HEK293 (cell line): ENCODE data around the gene NUP153.

Experiments used
- ATF2 ChIP-seq: fragments of 450-650 bp; formaldehyde crosslinking; IDR thresholded peaks from 2 replicates; pipeline ENCODE4 v1.5.1; 2016; ENCODE audit warnings: missing biosample characterization, missing genetic modification characterization, low read depth
- GLI4 ChIP-seq: fragments of 450-650 bp; formaldehyde crosslinking; IDR thresholded peaks from 2 replicates; pipeline ENCODE4 v1.5.1; 2016; ENCODE audit warnings: missing biosample characterization, missing genetic modification characterization
- HIC1 ChIP-seq: fragments of 450-650 bp; formaldehyde crosslinking; IDR thresholded peaks from 2 replicates; pipeline ENCODE4 v1.5.1; 2016; ENCODE audit warnings: missing biosample characterization, missing genetic modification characterization
- SALL2 ChIP-seq: fragments of 450-650 bp; formaldehyde crosslinking; IDR thresholded peaks from 2 replicates; pipeline ENCODE4 v1.5.0; 2017; ENCODE audit warnings: missing biosample characterization, mild to moderate bottlenecking, missing genetic modification characterization, borderline replicate concordance
- SP2 ChIP-seq: fragments of 450-650 bp; formaldehyde crosslinking; IDR thresholded peaks from 2 replicates; pipeline ENCODE4 v1.5.1; 2016; ENCODE audit warnings: missing biosample characterization, missing genetic modification characterization
- ZBTB21 ChIP-seq: fragments of 450-650 bp; formaldehyde crosslinking; IDR thresholded peaks from 2 replicates; pipeline ENCODE4 v1.5.1; 2017; ENCODE audit warnings: missing biosample characterization, missing genetic modification characterization
- ZBTB44 ChIP-seq: fragments of 450-650 bp; IDR thresholded peaks from 2 replicates; pipeline ENCODE4 v1.5.1; 2018; ENCODE audit warnings: missing biosample characterization, mild to moderate bottlenecking, missing genetic modification characterization
- ZNF274 ChIP-seq, 2 experiments: fragments of 200-500 bp in 1 of 2; fragments of 450-650 bp in 1 of 2; sonication (Bioruptor generic) in 1 of 2; formaldehyde crosslinking in 1 of 2; IDR thresholded peaks; 2 replicates each; pipeline versions ENCODE4 v1.5.1 to v1.6.1; 2014 to 2016; ENCODE audit warnings: borderline replicate concordance in 1 of 2, inconsistent platforms in 1 of 2, low read length in 1 of 2, missing biosample characterization in 1 of 2, missing genetic modification characterization in 1 of 2
- TF ChIP-seq, protein P1 (sequence below): fragments of 450-650 bp; formaldehyde crosslinking; IDR thresholded peaks from 2 replicates; pipeline ENCODE4 v1.5.1; 2016; ENCODE audit warnings: missing biosample characterization, missing genetic modification characterization
- TF ChIP-seq, protein P2 (sequence below): fragments of 450-650 bp; formaldehyde crosslinking; IDR thresholded peaks from 2 replicates; pipeline ENCODE4 v1.5.1; 2016; ENCODE audit warnings: missing biosample characterization, missing genetic modification characterization
- TF ChIP-seq, protein P3 (sequence below): fragments of 450-650 bp; formaldehyde crosslinking; IDR thresholded peaks from 2 replicates; pipeline ENCODE4 v1.5.1; 2017; ENCODE audit warnings: missing biosample characterization, missing genetic modification characterization
- TF ChIP-seq, protein P4 (sequence below): fragments of 450-650 bp; formaldehyde crosslinking; optimal IDR thresholded peaks from 2 replicates; pipeline ENCODE3; 2016; ENCODE audit warnings: missing biosample characterization, mild to moderate bottlenecking, missing genetic modification characterization

- no peak for TF ChIP-seq ZBTB44 (tag by site-specific recombination)
- TF ChIP-seq, protein P1, sequence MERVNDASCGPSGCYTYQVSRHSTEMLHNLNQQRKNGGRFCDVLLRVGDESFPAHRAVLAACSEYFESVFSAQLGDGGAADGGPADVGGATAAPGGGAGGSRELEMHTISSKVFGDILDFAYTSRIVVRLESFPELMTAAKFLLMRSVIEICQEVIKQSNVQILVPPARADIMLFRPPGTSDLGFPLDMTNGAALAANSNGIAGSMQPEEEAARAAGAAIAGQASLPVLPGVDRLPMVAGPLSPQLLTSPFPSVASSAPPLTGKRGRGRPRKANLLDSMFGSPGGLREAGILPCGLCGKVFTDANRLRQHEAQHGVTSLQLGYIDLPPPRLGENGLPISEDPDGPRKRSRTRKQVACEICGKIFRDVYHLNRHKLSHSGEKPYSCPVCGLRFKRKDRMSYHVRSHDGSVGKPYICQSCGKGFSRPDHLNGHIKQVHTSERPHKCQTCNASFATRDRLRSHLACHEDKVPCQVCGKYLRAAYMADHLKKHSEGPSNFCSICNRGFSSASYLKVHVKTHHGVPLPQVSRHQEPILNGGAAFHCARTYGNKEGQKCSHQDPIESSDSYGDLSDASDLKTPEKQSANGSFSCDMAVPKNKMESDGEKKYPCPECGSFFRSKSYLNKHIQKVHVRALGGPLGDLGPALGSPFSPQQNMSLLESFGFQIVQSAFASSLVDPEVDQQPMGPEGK (tag by site-specific recombination), result no peak
- TF ChIP-seq, protein P2, sequence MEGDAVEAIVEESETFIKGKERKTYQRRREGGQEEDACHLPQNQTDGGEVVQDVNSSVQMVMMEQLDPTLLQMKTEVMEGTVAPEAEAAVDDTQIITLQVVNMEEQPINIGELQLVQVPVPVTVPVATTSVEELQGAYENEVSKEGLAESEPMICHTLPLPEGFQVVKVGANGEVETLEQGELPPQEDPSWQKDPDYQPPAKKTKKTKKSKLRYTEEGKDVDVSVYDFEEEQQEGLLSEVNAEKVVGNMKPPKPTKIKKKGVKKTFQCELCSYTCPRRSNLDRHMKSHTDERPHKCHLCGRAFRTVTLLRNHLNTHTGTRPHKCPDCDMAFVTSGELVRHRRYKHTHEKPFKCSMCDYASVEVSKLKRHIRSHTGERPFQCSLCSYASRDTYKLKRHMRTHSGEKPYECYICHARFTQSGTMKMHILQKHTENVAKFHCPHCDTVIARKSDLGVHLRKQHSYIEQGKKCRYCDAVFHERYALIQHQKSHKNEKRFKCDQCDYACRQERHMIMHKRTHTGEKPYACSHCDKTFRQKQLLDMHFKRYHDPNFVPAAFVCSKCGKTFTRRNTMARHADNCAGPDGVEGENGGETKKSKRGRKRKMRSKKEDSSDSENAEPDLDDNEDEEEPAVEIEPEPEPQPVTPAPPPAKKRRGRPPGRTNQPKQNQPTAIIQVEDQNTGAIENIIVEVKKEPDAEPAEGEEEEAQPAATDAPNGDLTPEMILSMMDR (tag by site-specific recombination), result no peak
- TF ChIP-seq HIC1, result no peak
- TF ChIP-seq GLI4 (tag by site-specific recombination), result no peak
- TF ChIP-seq, protein P3, sequence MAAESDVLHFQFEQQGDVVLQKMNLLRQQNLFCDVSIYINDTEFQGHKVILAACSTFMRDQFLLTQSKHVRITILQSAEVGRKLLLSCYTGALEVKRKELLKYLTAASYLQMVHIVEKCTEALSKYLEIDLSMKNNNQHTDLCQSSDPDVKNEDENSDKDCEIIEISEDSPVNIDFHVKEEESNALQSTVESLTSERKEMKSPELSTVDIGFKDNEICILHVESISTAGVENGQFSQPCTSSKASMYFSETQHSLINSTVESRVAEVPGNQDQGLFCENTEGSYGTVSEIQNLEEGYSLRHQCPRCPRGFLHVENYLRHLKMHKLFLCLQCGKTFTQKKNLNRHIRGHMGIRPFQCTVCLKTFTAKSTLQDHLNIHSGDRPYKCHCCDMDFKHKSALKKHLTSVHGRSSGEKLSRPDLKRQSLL (tag by site-specific recombination), result no peak
- no peak for TF ChIP-seq SALL2 (tag by site-specific recombination)
- TF ChIP-seq ATF2 (tag by site-specific recombination), result no peak
- TF ChIP-seq, protein P4, sequence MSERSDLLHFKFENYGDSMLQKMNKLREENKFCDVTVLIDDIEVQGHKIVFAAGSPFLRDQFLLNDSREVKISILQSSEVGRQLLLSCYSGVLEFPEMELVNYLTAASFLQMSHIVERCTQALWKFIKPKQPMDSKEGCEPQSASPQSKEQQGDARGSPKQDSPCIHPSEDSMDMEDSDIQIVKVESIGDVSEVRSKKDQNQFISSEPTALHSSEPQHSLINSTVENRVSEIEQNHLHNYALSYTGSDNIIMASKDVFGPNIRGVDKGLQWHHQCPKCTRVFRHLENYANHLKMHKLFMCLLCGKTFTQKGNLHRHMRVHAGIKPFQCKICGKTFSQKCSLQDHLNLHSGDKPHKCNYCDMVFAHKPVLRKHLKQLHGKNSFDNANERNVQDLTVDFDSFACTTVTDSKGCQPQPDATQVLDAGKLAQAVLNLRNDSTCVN (tag by site-specific recombination), result no peak
- no peak for TF ChIP-seq ZNF274 (IDR thresholded peaks at IDR 0.05; ENCODE audit: low read length)
- no peak for TF ChIP-seq ZNF274 (tag by site-specific recombination; IDR thresholded peaks at IDR 0.05; ENCODE audit: borderline replicate concordance)
- no peak for TF ChIP-seq ZBTB21
- no peak for TF ChIP-seq SP2 (tag by site-specific recombination)
These were observed 14.7 kb downstream of the NUP153 start for GRCh38 chr6:17691925-17692538.
